ENCODE results near the gene DMAP1. TPM values are rescaled to one million over a fixed set of nuclear protein-coding genes. Genes with fewer than 3 reads are reported as not detected.
"Not testable (repeated sequence)": the region's sequence is repeated elsewhere in the genome, so short reads cannot be mapped to it uniquely, and the experiment has no call there.

DMAP1 gene
- total RNA-seq, 1 donor from 2014 or later, result 82.0 TPM

DNA sequence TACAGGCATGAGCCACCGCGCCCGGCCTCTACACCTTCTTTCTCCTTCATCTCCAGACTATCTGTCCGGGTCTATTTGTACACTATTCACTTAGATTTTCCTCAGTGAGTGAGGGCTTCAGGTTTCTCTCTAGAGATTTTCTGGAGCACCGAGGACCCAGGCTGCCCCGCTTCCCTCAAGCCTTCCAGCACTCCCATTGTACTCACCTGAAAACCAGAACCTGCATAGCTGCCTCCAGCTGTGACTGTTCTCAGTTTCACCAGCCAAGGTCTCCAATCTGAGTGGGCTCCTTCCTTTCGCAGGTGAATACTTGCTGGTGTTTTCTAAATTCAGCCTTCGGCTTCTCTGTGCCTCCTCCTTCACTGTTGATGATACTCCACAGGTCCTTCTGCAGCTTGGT, 12.9 kb upstream of the DMAP1 start:
- H3K4me1 Mint-ChIP-seq (ENCODE audit: low read depth), result no peaks in the 10 kb centered on the region
- no peaks in the 10 kb centered on the region for H3K36me3 Mint-ChIP-seq (ENCODE audit: insufficient read depth)
- no peak overlapping the region for H3K4me3 Mint-ChIP-seq (ENCODE audit: low read depth)
- no peak overlapping the region for H3K27ac Mint-ChIP-seq
- TF ChIP-seq, protein P1, sequence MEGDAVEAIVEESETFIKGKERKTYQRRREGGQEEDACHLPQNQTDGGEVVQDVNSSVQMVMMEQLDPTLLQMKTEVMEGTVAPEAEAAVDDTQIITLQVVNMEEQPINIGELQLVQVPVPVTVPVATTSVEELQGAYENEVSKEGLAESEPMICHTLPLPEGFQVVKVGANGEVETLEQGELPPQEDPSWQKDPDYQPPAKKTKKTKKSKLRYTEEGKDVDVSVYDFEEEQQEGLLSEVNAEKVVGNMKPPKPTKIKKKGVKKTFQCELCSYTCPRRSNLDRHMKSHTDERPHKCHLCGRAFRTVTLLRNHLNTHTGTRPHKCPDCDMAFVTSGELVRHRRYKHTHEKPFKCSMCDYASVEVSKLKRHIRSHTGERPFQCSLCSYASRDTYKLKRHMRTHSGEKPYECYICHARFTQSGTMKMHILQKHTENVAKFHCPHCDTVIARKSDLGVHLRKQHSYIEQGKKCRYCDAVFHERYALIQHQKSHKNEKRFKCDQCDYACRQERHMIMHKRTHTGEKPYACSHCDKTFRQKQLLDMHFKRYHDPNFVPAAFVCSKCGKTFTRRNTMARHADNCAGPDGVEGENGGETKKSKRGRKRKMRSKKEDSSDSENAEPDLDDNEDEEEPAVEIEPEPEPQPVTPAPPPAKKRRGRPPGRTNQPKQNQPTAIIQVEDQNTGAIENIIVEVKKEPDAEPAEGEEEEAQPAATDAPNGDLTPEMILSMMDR (IDR thresholded peaks at IDR 0.05; ENCODE audit: unreplicated experiment), result no peak
- no peaks in the 10 kb centered on the region for H3K27me3 Mint-ChIP-seq
- H3K9me3 Mint-ChIP-seq (ENCODE audit: low read depth), result no peaks in the 10 kb centered on the region
- no peak for DNase-seq (ENCODE audit: low spot score, unreplicated experiment)

- H3K4me3 Mint-ChIP-seq (ENCODE audit: low read depth); H3K27ac Mint-ChIP-seq; H3K9me3 Mint-ChIP-seq (ENCODE audit: low read depth); DNase-seq (ENCODE audit: low spot score, unreplicated experiment); H3K36me3 Mint-ChIP-seq (ENCODE audit: insufficient read depth); H3K4me1 Mint-ChIP-seq (ENCODE audit: low read depth); H3K27me3 Mint-ChIP-seq: not testable (repeated sequence)
Observed at GRCh38 chr1:44206545-44206944, 6.7 kb upstream of the DMAP1 start.

DNA sequence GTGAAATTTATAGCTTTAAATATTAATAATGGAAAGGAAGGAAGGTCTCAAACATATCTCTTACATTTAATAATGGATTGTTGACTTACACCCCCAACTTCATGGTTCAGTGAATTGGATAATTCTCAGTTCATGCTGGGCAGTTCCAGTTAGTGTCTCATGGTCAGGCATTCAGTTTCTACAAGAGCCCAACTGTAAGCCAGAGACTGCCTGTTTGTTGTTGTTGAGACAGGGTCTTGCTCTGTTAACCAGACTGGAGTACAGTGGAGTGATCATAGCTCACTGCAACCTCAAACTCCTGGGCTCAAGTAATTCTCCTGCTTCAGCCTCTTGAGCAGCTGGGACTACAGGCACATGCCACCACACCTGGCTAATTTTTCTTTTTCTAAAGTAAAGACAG, 5.0 kb upstream of the DMAP1 start:
- TF ChIP-seq, protein P1 (IDR thresholded peaks at IDR 0.05; ENCODE audit: unreplicated experiment), result no peak
- no peaks in the 10 kb centered on the region for H3K36me3 Mint-ChIP-seq (ENCODE audit: insufficient read depth)
- no peaks in the 10 kb centered on the region for H3K9me3 Mint-ChIP-seq (ENCODE audit: low read depth)
- no peaks in the 10 kb centered on the region for H3K27me3 Mint-ChIP-seq
- no peak for DNase-seq (ENCODE audit: low spot score, unreplicated experiment)
- H3K4me3 Mint-ChIP-seq (ENCODE audit: low read depth), result no peak overlapping the region
- H3K27ac Mint-ChIP-seq, result no peak overlapping the region
- peaks cover 7% of the 10 kb centered on the region for H3K4me1 Mint-ChIP-seq (ENCODE audit: low read depth)

- no peaks in the 10 kb centered on the region for H3K9me3 Mint-ChIP-seq (ENCODE audit: low read depth)
- H3K27ac Mint-ChIP-seq, result no peak overlapping the region
- peaks cover 14% of the 10 kb centered on the region for H3K4me1 Mint-ChIP-seq (ENCODE audit: low read depth)
- H3K4me3 Mint-ChIP-seq (ENCODE audit: low read depth), result no peak overlapping the region
- H3K36me3 Mint-ChIP-seq (ENCODE audit: insufficient read depth), result peaks cover 4% of the 10 kb centered on the region
- TF ChIP-seq, protein P1 (IDR thresholded peaks at IDR 0.05; ENCODE audit: unreplicated experiment), result no peak
- no peak for DNase-seq (ENCODE audit: low spot score, unreplicated experiment)
- H3K27me3 Mint-ChIP-seq, result no peaks in the 10 kb centered on the region
Observed at GRCh38 chr1:44210595-44210994, 2.7 kb upstream of the DMAP1 start.

GRCh38 chr1:44212355-44213221, 683 bp upstream of the DMAP1 start:
- no peak for DNase-seq (ENCODE audit: low spot score, unreplicated experiment)
- TF ChIP-seq, protein P1 (IDR thresholded peaks at IDR 0.05; ENCODE audit: unreplicated experiment), result no peak
- peaks cover 4% of the 10 kb centered on the region for H3K36me3 Mint-ChIP-seq (ENCODE audit: insufficient read depth)
- H3K27ac Mint-ChIP-seq, result peak overlapping the region; percentile 86
- H3K9me3 Mint-ChIP-seq (ENCODE audit: low read depth), result no peaks in the 10 kb centered on the region
- H3K27me3 Mint-ChIP-seq, result no peaks in the 10 kb centered on the region
- peaks cover 20% of the 10 kb centered on the region for H3K4me1 Mint-ChIP-seq (ENCODE audit: low read depth)
- peak overlapping the region; percentile 89 for H3K4me3 Mint-ChIP-seq (ENCODE audit: low read depth)

Measured in progenitor cell of endocrine pancreas (in vitro differentiated cells).